ENCODE data around the gene CACNA1H.

GRCh38 chr16:1119129-1119528, 33.8 kb upstream of the CACNA1H start:
- no peak for TF ChIP-seq POLR2A (IDR thresholded peaks at IDR 0.05)
- no peak for TF ChIP-seq CTCF (IDR thresholded peaks at IDR 0.05)

Measured in right lobe of liver (tissue), 4 donors.